Lung (tissue), 12 donors: ENCODE results near the gene CDC123. TPM values are rescaled to one million over a fixed set of nuclear protein-coding genes. Genes with fewer than 3 reads are reported as not detected.

Source experiments
- ATAC-seq: fragments of 200-7000 bp; cut with Tn5 transposase; one replicate; pipeline ENCODE4 v1.9.1; 2020; ENCODE audit warnings: moderate number of reproducible peaks; ENCODE audit not compliant: insufficient read depth, low FRiP score
- DNase-seq, 3 donors: peaks; one replicate each; pipeline ENCODE4 v3.0.0-alpha.2; 2013 to 2017
- H3K27ac ChIP-seq, 2 donors: one replicate each; pipeline ENCODE4 v1.5.1; 2013; ENCODE audit warnings: mild to moderate bottlenecking in 2 of 2, moderate library complexity in 2 of 2, control low read depth in 1 of 2, inconsistent platforms in 1 of 2, low read depth in 1 of 2, low read length in 1 of 2
- H3K27me3 ChIP-seq, 3 donors: one replicate each; pipeline ENCODE4 v1.5.1; 2013; ENCODE audit warnings: low read length in 2 of 3; ENCODE audit not compliant: control insufficient read depth in 3 of 3, insufficient read depth in 3 of 3
- H3K36me3 ChIP-seq, 4 donors: one replicate each; pipeline ENCODE4 v1.5.1; 2013; ENCODE audit warnings: low read length in 4 of 4, mild to moderate bottlenecking in 1 of 4, moderate library complexity in 1 of 4; ENCODE audit not compliant: control insufficient read depth in 4 of 4, insufficient read depth in 4 of 4
- H3K4me1 ChIP-seq, 5 donors: one replicate each; pipeline ENCODE4 v1.5.1; 2013; ENCODE audit warnings: low read length in 5 of 5, mild to moderate bottlenecking in 2 of 5, moderate library complexity in 1 of 5; ENCODE audit not compliant: control insufficient read depth in 5 of 5, insufficient read depth in 5 of 5
- H3K4me3 ChIP-seq: one replicate; pipeline ENCODE4 v1.5.1; 2013; ENCODE audit warnings: mild to moderate bottlenecking, control low read depth, moderate library complexity
- H3K9ac ChIP-seq, 2 donors: one replicate each; pipeline ENCODE4 v1.5.1; 2013; ENCODE audit warnings: low read length in 2 of 2, control low read depth in 1 of 2; ENCODE audit not compliant: insufficient read depth in 1 of 2
- H3K9me3 ChIP-seq, 4 donors: one replicate each; pipeline ENCODE4 v1.5.1; 2013; ENCODE audit warnings: low read length in 3 of 4, mild to moderate bottlenecking in 1 of 4, moderate library complexity in 1 of 4; ENCODE audit not compliant: control insufficient read depth in 4 of 4, insufficient read depth in 3 of 4
- CTCF ChIP-seq: IDR thresholded peaks from 2 replicates; pipeline ENCODE4 v1.5.1; 2012; ENCODE audit warnings: mild to moderate bottlenecking; ENCODE audit errors: control extremely low read depth, extremely low read depth
- WGBS, 2 donors: extraction: QIAGEN DNeasy Blood & Tissue Kit; methylation state at CpG; one replicate each; pipeline ENCODE4 v1.1.7; 2013; 5-methylcytosine and 5-hydroxymethylcytosine counted together
- polyA plus RNA-seq, 2 donors: library from polyadenylated mRNA; stranded (reverse); fragments of 200-250 nt; gene quantifications; one replicate each; pipeline ENCODE4 v1.2.1, GENCODE V29; 2013
- total RNA-seq, 2 donors: library from RNA; depleted of rRNA in 1 of 2; stranded (reverse); fragments of >200 nt in 1 of 2; gene quantifications; one replicate each; pipeline ENCODE4 v1.2.1, GENCODE V29; 2014 to 2021
- donor health status: control.
- donor health status: control.
- donor health status: Bipolar disorder and iron deficiency.
- donor health status: healthy.
- donor health status: DM: yes; HTN: yes; CAD: no.

Gene CDC123
- total and polyA plus RNA-seq, 4 donors, result 25.8 to 74.8 (median 54.4) TPM

- ATAC-seq (no peak), DNase-seq (no peak)
- H3K36me3 ChIP-seq, result peaks cover 6 to 24% (median 14%) of the 10 kb centered on the region in 4 donors
- H3K4me3 ChIP-seq, result no peak overlapping the region
- no peak overlapping the region for H3K27ac ChIP-seq
- no peak for TF ChIP-seq CTCF
- H3K27me3 ChIP-seq, result no peaks in the 10 kb centered on the region
- H3K9me3 ChIP-seq, result no peaks in the 10 kb centered on the region
- 95 to 96% methylated on average over 13 of the region's 13 CpGs for WGBS, 2 donors
- H3K9ac ChIP-seq, result no peak overlapping the region
- peaks cover 0 to 4% (median 0%) of the 10 kb centered on the region in 5 donors for H3K4me1 ChIP-seq
Observed at GRCh38 chr10:12237265-12238220, 41.6 kb downstream of the CDC123 start.

GRCh38 chr10:12238821-12239220, 42.8 kb downstream of the CDC123 start:
- no peak for ATAC-seq
- Histone ChIP-seq H3K27ac (no peak overlapping the region), H3K27me3 (no peaks in the 10 kb centered on the region), H3K9ac (no peak overlapping the region), H3K9me3 (no peaks in the 10 kb centered on the region), H3K4me1 (peaks cover 0 to 4% (median 0%) of the 10 kb centered on the region in 5 donors), H3K36me3 (peaks cover 6 to 24% (median 14%) of the 10 kb centered on the region in 4 donors), H3K4me3 (no peak overlapping the region)
- no peak for TF ChIP-seq CTCF
- DNase-seq, result no peak
- 83 to 85% methylated on average over 8 of the region's 8 CpGs for WGBS, 2 donors

- H3K4me3 ChIP-seq, result no peak overlapping the region
- ATAC-seq (peak; percentile 48), DNase-seq (no peak)
- WGBS, 2 donors, result 55 to 62% methylated on average over 19 of the region's 19 CpGs
- H3K9ac ChIP-seq, result no peak overlapping the region
- H3K27me3 ChIP-seq, result no peaks in the 10 kb centered on the region
- H3K4me1 ChIP-seq, result peaks cover 0 to 2% (median 0%) of the 10 kb centered on the region in 5 donors
- no peaks in the 10 kb centered on the region for H3K9me3 ChIP-seq
- peak overlapping the region in 1 of 2 donors; percentile 17 for H3K27ac ChIP-seq
- peaks cover 12 to 26% (median 17%) of the 10 kb centered on the region in 4 donors for H3K36me3 ChIP-seq
- TF ChIP-seq CTCF, result no peak
Observed at GRCh38 chr10:12241810-12242529, 46.0 kb downstream of the CDC123 start.
